DLD1 (cell line): ENCODE measurements around the gene CLIC6.

Experiments
- in situ Hi-C: cut with HindIII; loops from 2 replicates; pipeline ENCODE4 v1.10.0; 2017; ENCODE audit warnings: low sequenced_read_pairs

The CLIC6 gene

GRCh38 chr21:34724131-34724856, 55.5 kb downstream of the CLIC6 start:
- in situ Hi-C loops, result no loop called here

GRCh38 chr21:34724857-34725195, 56.0 kb downstream of the CLIC6 start:
- in situ Hi-C loops, result no loop called here

GRCh38 chr21:34726627-34727337, 58.0 kb downstream of the CLIC6 start:
- in situ Hi-C loops, result no loop called here

DNA sequence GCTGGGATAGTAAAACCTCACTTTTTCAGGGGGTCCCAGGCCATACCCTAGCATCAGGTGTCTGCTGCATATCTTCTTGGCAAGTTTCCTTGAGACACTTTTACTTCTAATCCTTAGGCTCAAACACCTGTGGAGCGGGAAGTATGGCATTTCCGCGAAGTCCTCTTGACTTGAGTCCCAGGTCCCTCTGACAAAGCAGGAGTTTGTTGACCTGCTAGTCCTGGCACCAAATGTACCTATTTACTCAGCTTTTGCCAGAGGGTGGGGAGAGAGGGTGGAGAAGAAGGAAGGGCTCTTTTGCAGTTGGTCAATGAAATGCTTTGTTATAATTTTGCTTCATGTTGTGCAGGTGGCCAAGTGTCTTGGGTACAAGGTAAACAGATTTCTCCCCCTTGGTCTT, 59.7 kb downstream of the CLIC6 start:
- in situ Hi-C loops, result no loop called here

DNA sequence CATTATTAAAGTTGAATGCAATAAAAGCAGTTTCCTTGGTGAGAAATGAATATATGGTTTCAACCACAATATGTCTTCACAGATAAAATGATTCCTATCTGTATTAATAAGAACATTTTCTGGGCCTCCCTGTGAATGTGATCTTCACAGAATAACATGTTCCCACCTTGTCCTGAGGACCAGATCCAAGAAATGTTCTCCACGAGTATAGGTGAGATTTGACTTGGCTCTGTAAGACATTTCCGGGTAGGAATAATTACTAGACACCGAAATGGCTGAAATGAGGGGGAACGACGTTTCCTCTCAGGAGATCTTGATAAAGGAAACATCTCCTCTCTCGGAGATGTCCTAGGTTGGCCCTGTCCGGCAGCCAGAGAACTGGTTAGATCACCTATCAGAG, 61.4 kb downstream of the CLIC6 start:
- in situ Hi-C loops, result no loop called here

- in situ Hi-C loops, result no loop called here
These were observed 62.1 kb downstream of the CLIC6 start for GRCh38 chr21:34730756-34731445.

DNA sequence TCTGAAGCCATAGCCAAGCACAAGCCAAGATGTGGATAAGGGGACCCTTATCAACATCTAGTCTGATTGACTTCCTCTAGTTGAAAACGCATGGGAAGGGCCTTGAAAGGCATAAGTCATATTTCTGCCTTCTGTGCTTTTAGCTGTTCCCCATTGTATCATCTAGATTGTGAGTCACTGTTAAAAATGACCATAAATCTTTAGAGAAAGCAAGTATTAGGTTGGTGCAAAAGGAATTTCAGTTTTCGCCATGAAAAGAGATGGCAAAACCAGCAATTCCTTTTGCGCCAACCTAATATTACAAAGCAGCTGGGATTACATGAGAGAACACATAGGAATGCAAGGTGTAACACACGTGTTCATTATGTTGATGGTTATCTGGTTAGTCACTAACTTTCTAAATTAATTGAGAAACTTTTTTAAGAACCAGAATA, 63.6 kb downstream of the CLIC6 start:
- in situ Hi-C loops, result no loop called here

DNA sequence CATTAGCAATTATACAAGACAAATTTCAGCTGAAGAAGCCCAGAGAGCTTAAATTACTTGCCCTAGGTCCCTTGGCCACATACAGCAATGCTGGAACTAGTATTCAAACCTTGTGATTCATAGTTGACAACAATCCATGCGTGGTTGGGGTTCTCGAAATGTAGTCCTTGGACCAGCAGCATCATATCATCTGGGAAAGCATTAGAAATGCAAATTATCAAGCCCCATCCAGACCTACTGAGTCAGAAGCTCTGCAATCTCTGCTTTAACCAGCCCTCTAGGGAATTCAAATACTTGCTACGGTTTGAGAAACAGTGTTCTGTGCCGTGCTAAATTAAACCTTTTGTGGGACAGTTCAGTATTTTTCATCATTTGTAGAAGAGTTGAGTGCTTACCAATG, 65.1 kb downstream of the CLIC6 start:
- in situ Hi-C loops, result no loop called here

DNA sequence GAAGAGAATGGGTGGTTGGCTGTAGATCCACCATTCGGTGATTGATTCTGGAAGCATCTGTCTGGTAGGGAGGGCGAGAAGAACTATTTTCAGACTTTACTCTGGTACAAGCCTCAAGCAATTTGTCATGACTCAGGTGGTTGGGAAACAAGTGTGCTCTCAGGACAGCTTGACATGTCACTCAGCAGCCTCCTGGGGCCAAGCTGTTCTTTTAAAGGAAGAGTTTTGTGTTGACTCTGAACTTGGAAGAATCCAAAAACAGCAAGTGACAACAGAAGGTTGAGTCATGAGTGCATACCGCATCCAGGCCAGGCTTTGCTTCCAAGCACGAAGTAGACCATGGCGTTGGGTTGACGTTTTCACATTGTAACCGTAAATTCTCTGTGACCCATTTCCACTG, 65.9 kb downstream of the CLIC6 start:
- in situ Hi-C loops, result no loop called here

DNA sequence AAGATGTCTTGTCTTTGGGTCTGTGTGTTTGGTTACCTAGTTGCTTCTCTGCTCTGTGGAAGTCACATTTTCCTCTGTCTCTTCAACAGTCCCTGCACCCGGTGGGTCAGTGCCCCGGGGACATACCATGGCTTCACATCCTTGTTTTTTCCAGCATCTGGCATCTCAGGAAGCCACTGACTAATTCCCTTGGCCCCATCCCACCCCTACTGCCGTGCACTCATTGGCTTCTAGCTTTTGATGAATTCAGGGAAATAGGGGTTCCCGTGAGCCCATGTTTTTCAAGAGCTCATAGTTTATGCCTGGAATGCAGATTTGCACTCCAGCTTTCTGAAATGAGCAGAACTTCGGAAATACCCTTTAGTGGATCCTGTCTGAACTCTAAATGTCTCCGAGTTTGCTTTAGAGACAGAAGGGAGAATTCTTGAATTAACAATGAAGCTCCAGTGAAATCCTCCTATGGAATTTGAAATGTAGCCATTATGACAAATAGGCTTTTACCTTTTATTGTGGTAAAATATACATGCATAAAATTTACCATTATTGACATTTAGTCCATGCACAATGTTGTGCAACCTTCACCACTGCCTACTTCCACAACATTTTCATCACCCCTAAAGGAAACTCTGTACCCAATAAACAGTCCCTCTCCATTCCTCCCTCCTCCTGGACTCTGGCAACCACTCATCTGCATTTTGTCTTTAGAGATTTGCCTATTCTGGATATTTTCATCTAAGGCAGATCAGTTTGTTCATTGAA, 67.5 kb downstream of the CLIC6 start:
- in situ Hi-C loops, result no loop called here

DNA sequence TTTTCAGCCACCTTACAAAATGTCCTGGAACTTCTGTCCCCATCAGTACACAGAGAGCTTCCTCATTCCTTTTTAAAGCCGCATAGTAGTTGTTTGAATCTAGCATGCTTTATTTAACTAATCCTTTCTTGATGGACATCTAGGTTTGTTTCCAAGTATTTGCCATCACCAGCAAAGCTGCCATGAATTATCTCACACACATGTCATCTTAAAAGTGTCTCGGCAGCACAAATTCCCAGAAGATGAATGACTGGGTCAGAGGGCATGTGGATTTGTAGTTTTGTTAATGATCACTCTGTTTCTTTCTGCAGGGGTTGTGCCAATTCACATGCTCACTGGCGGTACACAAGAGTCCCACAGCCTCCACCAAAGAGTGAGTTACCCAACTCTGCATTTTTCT, 68.3 kb downstream of the CLIC6 start:
- in situ Hi-C loops, result no loop called here

DNA sequence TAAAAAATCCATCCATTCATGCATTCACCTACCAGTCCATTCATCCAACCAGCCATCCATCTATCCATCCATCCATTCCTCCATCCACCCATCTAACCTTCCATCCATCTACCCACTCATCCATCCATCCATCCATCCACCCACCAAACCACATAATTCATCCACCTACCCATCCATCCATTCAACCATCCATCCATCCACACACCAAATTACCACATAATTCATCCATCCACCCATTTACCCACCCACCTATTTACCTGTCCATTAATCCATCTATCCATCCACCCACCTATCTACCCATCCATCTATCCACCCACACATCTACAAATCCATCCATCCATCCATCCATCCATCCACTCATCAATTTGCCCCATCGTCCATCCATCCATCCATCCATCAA, 71.4 kb downstream of the CLIC6 start:
- in situ Hi-C loops, result no loop called here

DNA sequence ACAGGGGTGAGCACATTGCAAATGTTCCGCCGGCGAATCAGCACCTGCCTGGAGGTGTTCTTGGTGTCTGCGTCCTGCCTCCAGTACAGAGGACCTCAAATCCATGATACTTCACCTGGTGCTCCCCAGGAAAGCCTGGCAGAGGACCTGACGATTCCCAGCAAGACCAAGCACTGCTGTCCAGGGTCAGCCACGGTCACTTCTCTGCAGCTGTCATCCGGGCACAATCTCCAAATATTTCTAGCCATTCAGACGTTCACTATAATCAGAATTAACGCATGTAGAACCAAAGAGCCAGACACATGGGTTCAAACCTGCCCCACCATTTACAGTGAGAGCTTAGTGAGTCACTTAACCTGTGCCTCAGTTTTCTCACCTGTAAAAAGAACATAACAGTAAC, 74.5 kb downstream of the CLIC6 start:
- in situ Hi-C loops, result no loop called here

DNA sequence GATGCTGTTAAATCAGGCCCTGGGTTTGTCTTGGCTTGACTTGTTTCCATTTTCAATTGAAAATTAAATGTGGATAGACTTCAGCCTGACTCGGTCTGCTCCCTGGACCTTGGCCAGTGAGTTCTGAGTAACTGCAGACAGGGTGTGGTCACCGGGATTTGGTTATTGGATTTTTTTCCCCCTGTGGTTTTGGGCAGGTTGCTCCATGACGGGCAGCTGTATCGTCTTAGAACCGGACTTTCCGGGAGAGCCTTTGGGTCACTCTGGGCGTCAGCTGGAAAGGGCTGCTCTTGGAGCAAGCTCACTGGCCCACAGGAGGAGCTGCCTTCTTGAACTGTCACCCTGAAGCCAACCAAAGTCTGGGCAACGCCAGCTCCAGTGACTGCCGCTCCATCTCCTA, 75.0 kb downstream of the CLIC6 start:
- in situ Hi-C loops, result no loop called here

- in situ Hi-C loops, result no loop called here
These were observed 76.0 kb downstream of the CLIC6 start for GRCh38 chr21:34744801-34745200.

- in situ Hi-C loops, result no loop called here
These were observed 76.9 kb downstream of the CLIC6 start for GRCh38 chr21:34745557-34746255.

DNA sequence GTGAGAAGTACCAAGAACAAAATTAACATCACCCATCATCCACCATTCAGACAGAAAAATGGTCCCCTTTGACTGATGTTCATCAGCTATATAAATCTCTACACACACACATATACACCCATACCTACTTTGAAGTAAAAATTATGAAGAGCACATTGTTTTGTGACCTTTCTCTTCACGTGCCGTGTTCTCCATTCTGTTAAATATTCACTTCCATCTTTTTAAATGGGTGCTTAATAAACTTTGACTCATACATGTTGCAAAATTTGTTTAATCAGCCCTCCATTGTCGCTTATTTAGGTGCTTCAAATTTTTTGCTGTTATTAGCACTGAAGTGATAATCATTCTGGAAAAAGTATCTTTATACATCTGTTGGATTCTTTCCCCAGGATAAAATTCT, 80.1 kb downstream of the CLIC6 start:
- in situ Hi-C loops, result no loop called here

- in situ Hi-C loops, result loop anchor here (5.0 kb wide), 1 partner anchor 52 kb away; no protein-coding TSS in a partner anchor
These were observed 86.2 kb downstream of the CLIC6 start for GRCh38 chr21:34754690-34755647.

- in situ Hi-C loops, result no loop called here
These were observed 93.0 kb downstream of the CLIC6 start for GRCh38 chr21:34761758-34762330.
